ENCODE results near the gene RIPOR2.

RIPOR2 gene

GRCh38 chr6:24847402-24847801 is 88.4 kb downstream of the RIPOR2 start:
- DNase-seq (ENCODE audit: low read depth, low spot score): no peak

- DNase-seq (ENCODE audit: low read depth, low spot score): no peak
These were observed 90.2 kb downstream of the RIPOR2 start for GRCh38 chr6:24845578-24845977.

- no peak for DNase-seq (ENCODE audit: low read depth, low spot score)
These were observed 90.9 kb downstream of the RIPOR2 start for GRCh38 chr6:24844903-24845302.

GRCh38 chr6:24844061-24844460 is 91.7 kb downstream of the RIPOR2 start:
- no peak for DNase-seq (ENCODE audit: low read depth, low spot score)

- no peak for DNase-seq (ENCODE audit: low read depth, low spot score)
These were observed 95.6 kb downstream of the RIPOR2 start for GRCh38 chr6:24840187-24840586.

- no peak for DNase-seq (ENCODE audit: low read depth, low spot score)
These were observed 96.8 kb downstream of the RIPOR2 start for GRCh38 chr6:24838994-24839393.

- DNase-seq (ENCODE audit: low read depth, low spot score): no peak
These were observed 97.7 kb downstream of the RIPOR2 start for GRCh38 chr6:24838081-24838480.

- DNase-seq (ENCODE audit: low read depth, low spot score): no peak
These were observed 99.7 kb downstream of the RIPOR2 start for GRCh38 chr6:24836109-24836508.

GRCh38 chr6:24833711-24834386 is 101.9 kb downstream of the RIPOR2 start:
- DNase-seq (ENCODE audit: low read depth, low spot score): no peak

- no peak for DNase-seq (ENCODE audit: low read depth, low spot score)
These were observed 103.0 kb downstream of the RIPOR2 start for GRCh38 chr6:24832794-24833193.

- no peak for DNase-seq (ENCODE audit: low read depth, low spot score)
These were observed 103.7 kb downstream of the RIPOR2 start for GRCh38 chr6:24831771-24832716.

- DNase-seq (ENCODE audit: low read depth, low spot score): no peak
These were observed 106.1 kb downstream of the RIPOR2 start for GRCh38 chr6:24829657-24830056.

GRCh38 chr6:24827970-24828369 is 107.8 kb downstream of the RIPOR2 start:
- no peak for DNase-seq (ENCODE audit: low read depth, low spot score)

GRCh38 chr6:24827162-24827561 is 108.6 kb downstream of the RIPOR2 start:
- no peak for DNase-seq (ENCODE audit: low read depth, low spot score)

GRCh38 chr6:24825130-24825630 is 110.6 kb downstream of the RIPOR2 start:
- DNase-seq (ENCODE audit: low read depth, low spot score): no peak

GRCh38 chr6:24824142-24824938 is 111.4 kb downstream of the RIPOR2 start:
- DNase-seq (ENCODE audit: low read depth, low spot score): no peak

- DNase-seq (ENCODE audit: low read depth, low spot score): no peak
These were observed 112.6 kb downstream of the RIPOR2 start for GRCh38 chr6:24823185-24823584.

GRCh38 chr6:24822696-24823095 is 113.1 kb downstream of the RIPOR2 start:
- DNase-seq (ENCODE audit: low read depth, low spot score): no peak

GRCh38 chr6:24821860-24822444 is 113.8 kb downstream of the RIPOR2 start:
- DNase-seq (ENCODE audit: low read depth, low spot score): no peak

- DNase-seq (ENCODE audit: low read depth, low spot score): no peak
These were observed 117.4 kb downstream of the RIPOR2 start for GRCh38 chr6:24818346-24818745.

- no peak for DNase-seq (ENCODE audit: low read depth, low spot score)
These were observed 126.0 kb downstream of the RIPOR2 start for GRCh38 chr6:24809728-24810127.
